Brain microvascular endothelial cell (primary cell): ENCODE data around the gene IL19.
A peak's percentile ranks its signal among the peaks of the same experiment; 100 is the strongest.

Source experiments
- DNase-seq: peaks from one replicate; pipeline ENCODE4 v3.0.0-alpha.2; 2020
- H3K27ac ChIP-seq: fragments of 250-450 bp; sonication (Bioruptor Pico); 2 replicates; pipeline ENCODE4 v1.5.1; 2020; ENCODE audit warnings: mild to moderate bottlenecking, moderate library complexity
- H3K27me3 ChIP-seq: fragments of 250-450 bp; sonication (Bioruptor Pico); replicated peaks from 2 replicates; pipeline ENCODE4 v1.5.1; 2020; ENCODE audit warnings: mild to moderate bottlenecking
- H3K36me3 ChIP-seq: fragments of 250-450 bp; sonication (Bioruptor Pico); replicated peaks from 2 replicates; pipeline ENCODE4 v1.5.1; 2020; ENCODE audit warnings: mild to moderate bottlenecking
- H3K4me3 ChIP-seq: 2 replicates; pipeline ENCODE4 v1.5.1; 2011; ENCODE audit warnings: low read depth, mild to moderate bottlenecking, control low read depth, low read length, moderate library complexity
- in situ Hi-C: cut with HindIII; loops from 2 replicates; pipeline ENCODE4 v1.10.0; 2017; ENCODE audit warnings: low sequenced_read_pairs, low pct_ligation_motif_present
- TF ChIP-seq, protein P1 (sequence below): IDR thresholded peaks from 2 replicates; pipeline ENCODE4 v1.5.1; 2011; ENCODE audit warnings: low read depth, mild to moderate bottlenecking, moderate library complexity, low read length, control low read depth, inconsistent platforms; ENCODE audit errors: missing control alignments

IL19 gene

DNA sequence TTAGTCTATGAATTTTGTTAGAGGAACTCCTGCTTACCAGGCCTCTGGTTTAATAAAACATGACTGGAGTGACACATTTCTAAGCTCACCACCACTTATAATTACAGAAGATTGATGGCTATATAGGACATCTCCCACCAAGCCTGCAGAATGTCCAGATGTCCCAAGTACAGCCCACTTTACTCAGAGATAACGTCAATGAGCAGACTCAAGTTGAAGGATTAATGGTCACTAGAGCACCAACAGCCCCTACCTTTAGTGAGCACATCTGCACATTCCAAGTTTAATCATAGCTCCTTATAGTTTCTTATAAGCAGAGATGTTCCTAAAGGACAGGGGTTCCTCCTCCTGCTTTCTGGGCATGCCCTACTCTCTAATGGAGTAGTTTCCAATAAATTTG, 57.5 kb downstream of the IL19 start:
- Histone ChIP-seq H3K4me3 (no peak overlapping the region), H3K36me3 (no peaks in the 10 kb centered on the region), H3K27me3 (peaks cover 6% of the 10 kb centered on the region), H3K27ac (no peak overlapping the region)
- in situ Hi-C loops: no loop called here
- TF ChIP-seq, protein P1, sequence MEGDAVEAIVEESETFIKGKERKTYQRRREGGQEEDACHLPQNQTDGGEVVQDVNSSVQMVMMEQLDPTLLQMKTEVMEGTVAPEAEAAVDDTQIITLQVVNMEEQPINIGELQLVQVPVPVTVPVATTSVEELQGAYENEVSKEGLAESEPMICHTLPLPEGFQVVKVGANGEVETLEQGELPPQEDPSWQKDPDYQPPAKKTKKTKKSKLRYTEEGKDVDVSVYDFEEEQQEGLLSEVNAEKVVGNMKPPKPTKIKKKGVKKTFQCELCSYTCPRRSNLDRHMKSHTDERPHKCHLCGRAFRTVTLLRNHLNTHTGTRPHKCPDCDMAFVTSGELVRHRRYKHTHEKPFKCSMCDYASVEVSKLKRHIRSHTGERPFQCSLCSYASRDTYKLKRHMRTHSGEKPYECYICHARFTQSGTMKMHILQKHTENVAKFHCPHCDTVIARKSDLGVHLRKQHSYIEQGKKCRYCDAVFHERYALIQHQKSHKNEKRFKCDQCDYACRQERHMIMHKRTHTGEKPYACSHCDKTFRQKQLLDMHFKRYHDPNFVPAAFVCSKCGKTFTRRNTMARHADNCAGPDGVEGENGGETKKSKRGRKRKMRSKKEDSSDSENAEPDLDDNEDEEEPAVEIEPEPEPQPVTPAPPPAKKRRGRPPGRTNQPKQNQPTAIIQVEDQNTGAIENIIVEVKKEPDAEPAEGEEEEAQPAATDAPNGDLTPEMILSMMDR: no peak
- DNase-seq: no peak

DNA sequence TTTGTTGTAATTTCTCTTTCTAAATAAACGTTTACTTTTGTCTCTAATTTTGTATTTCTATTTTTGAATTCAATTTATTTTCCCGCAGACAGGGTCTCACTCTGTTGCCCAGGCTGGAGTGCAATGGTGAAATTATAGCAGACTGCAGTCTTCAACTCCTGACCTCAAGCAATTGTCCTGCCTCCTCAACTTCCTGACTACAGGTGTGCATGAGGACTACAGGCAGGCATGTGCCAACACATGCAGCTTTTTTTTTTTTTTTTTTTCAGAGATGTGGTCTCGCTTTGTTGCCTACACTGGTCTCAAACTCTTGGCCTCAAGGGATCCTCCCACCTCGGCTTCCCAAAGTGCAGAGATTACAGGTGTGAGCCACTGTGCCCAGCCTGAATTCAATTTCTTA, 58.2 kb downstream of the IL19 start:
- TF ChIP-seq, protein P1: peak; percentile 21
- no peaks in the 10 kb centered on the region for H3K36me3 ChIP-seq
- H3K4me3 ChIP-seq: no peak overlapping the region
- no peak for DNase-seq
- in situ Hi-C loops: no loop called here
- peaks cover 6% of the 10 kb centered on the region for H3K27me3 ChIP-seq
- no peak overlapping the region for H3K27ac ChIP-seq

DNA sequence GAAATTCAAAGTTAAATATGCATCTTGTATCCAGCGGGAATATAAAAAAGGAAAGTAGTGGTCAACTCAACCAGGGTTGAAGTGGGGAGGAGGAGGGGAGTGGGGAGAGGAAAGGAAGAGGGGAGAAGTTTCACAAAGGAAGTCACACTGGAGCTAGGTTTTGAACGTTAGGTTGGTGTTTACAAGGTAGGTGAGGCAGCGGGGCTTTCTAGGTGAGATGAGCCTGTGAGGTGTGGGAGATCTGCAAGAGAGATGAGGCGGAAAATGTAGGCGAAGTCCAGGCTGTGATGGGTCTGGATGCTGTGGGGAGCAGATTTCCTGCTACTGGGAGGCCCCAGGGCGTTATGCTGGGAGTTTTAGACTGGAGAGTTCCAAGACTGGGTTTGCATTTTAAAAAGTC, 58.7 kb downstream of the IL19 start:
- no peak for DNase-seq
- in situ Hi-C loops: no loop called here
- Histone ChIP-seq H3K27ac (no peak overlapping the region), H3K36me3 (no peaks in the 10 kb centered on the region), H3K27me3 (peaks cover 6% of the 10 kb centered on the region), H3K4me3 (no peak overlapping the region)
- TF ChIP-seq, protein P1: no peak

DNA sequence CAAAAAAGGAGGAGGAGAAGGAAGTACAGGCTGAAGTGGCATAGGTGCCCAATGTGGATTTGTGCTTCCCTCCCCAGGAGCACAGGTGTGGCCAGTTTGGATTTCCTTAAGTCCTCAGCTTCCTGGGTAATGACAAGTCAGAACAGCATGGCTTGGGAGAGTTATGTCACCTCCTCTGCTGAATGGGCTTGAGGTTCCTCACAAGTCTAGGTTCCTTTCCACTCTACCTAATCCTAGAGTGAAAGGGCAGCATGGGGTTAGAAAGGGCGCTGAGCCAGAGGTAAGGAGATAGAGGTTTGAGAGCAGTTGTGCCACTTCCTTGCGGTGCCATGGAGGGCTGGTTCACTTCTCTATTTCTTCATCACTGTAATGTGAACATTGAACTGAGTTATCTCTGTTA, 59.3 kb downstream of the IL19 start:
- Histone ChIP-seq H3K36me3 (no peaks in the 10 kb centered on the region), H3K27ac (no peak overlapping the region), H3K27me3 (peaks cover 6% of the 10 kb centered on the region), H3K4me3 (no peak overlapping the region)
- TF ChIP-seq, protein P1: no peak
- in situ Hi-C loops: no loop called here
- DNase-seq: no peak

DNA sequence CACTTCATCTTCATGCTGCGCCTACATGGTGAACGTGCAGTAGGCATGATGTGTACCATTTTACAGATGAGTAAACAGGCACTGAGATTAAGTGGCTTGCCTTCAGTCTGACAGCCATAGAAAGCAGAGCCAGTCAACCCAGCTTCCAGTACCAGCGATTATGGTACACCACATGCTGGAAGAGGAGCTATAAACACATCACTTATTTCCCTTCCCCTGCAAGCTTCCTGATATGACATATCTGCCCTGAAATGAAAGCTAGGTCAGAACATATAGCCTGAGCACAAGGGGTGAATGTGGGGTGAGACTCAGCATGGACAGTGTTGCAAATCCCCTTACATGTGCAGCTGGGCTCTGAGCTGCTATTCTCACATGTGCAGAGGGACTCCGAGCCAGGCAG, 61.1 kb downstream of the IL19 start:
- Histone ChIP-seq H3K36me3 (no peaks in the 10 kb centered on the region), H3K27me3 (peaks cover 14% of the 10 kb centered on the region), H3K27ac (no peak overlapping the region), H3K4me3 (no peak overlapping the region)
- in situ Hi-C loops: no loop called here
- DNase-seq: no peak
- TF ChIP-seq, protein P1: no peak

DNA sequence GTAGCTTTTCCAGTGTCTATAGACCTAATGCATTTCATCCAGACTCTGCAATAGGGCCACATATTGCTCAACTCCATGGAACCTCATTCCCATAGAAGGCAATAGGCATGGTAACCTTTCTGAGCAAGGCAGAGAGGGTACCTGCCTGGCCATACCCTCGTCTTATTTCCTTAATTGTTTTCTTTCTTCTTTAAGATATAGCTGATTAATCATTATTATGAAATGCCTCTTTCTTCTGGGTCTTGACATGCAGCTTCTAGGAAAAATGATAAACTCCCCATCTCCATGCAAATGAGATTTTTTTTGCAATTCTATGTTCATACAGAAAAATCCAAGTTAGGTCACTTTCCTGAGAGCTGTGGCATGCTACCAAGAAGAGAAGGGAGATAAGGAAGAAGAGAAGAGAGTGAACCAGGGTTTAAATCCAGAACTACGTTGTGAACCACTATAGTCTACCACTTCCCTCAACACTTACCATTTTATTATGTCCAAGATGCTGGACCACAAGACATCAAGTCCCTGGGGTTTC, 61.8 kb downstream of the IL19 start:
- no peaks in the 10 kb centered on the region for H3K36me3 ChIP-seq
- no peak for DNase-seq
- H3K27ac ChIP-seq: no peak overlapping the region
- no peak overlapping the region for H3K4me3 ChIP-seq
- peaks cover 16% of the 10 kb centered on the region for H3K27me3 ChIP-seq
- in situ Hi-C loops: no loop called here
- TF ChIP-seq, protein P1: no peak
